HUES64 (cell line): ENCODE data around the gene LYRM2.

Experiments used
- H3K27ac ChIP-seq: 2 replicates; pipeline ENCODE4 v1.7.0; 2013; ENCODE audit warnings: low read depth, low read length, inconsistent platforms
- H3K27me3 ChIP-seq: 2 replicates; pipeline ENCODE4 v1.6.1; 2013; ENCODE audit warnings: mild to moderate bottlenecking, low read length; ENCODE audit not compliant: insufficient read depth
- H3K36me3 ChIP-seq: 2 replicates; pipeline ENCODE4 v1.6.1; 2013; ENCODE audit warnings: mild to moderate bottlenecking, low read length; ENCODE audit not compliant: insufficient read depth
- H3K4me1 ChIP-seq: 2 replicates; pipeline ENCODE4 v1.6.1; 2013; ENCODE audit warnings: mild to moderate bottlenecking, low read length, moderate library complexity; ENCODE audit not compliant: insufficient read depth
- H3K4me3 ChIP-seq: 2 replicates; pipeline ENCODE4 v1.5.1; 2013; ENCODE audit warnings: mild to moderate bottlenecking, low read length, moderate library complexity
- H3K9ac ChIP-seq: 2 replicates; pipeline ENCODE4 v1.6.1; 2013; ENCODE audit warnings: mild to moderate bottlenecking, low read depth, low read length
- H3K9me3 ChIP-seq: 2 replicates; pipeline ENCODE4 v1.6.1; 2013; ENCODE audit warnings: low read depth, low read length; ENCODE audit not compliant: insufficient read depth
- WGBS: fragments of 150-250, 120-280 bp; methylation state at CpG from one replicate; pipeline ENCODE4 v1.1.7; 2013; ENCODE audit warnings: missing lambda C conversion rate; 5-methylcytosine and 5-hydroxymethylcytosine counted together

LYRM2 gene

GRCh38 chr6:89553431-89553830 is 85.1 kb downstream of the LYRM2 start:
- Histone ChIP-seq H3K4me3 (no peak overlapping the region), H3K27ac (no peak overlapping the region), H3K4me1 (peaks cover 19% of the 10 kb centered on the region), H3K9ac (no peak overlapping the region), H3K27me3 (no peaks in the 10 kb centered on the region), H3K36me3 (no peaks in the 10 kb centered on the region), H3K9me3 (peaks cover 9% of the 10 kb centered on the region)
- WGBS, result 95% methylated on average over 5 of the region's 5 CpGs

DNA sequence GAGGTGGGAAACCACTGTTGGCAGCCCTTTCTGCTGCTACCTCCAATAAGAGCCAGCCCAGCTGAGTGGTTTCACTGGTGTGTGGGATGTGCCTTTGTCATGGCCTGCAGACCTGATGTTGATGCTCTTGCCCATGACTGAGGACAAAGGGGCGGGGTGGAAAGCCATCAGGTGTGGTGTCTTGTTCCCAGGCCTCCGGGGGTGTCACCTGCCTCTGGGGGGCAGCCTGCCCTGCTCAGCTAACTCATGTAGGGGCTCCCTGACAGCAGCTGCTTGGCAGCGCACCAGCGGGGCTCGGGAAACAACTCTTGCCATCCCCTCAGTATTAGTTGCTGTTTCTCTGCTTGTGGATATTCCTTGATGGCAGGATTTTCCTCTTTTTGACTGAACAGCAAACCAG is 91.3 kb downstream of the LYRM2 start:
- Histone ChIP-seq H3K36me3 (no peaks in the 10 kb centered on the region), H3K27ac (no peak overlapping the region), H3K4me1 (no peaks in the 10 kb centered on the region), H3K4me3 (no peak overlapping the region), H3K27me3 (no peaks in the 10 kb centered on the region), H3K9me3 (no peaks in the 10 kb centered on the region), H3K9ac (no peak overlapping the region)
- 82% methylated on average over 5 of the region's 5 CpGs for WGBS

GRCh38 chr6:89542866-89543265 is 95.7 kb downstream of the LYRM2 start:
- no peaks in the 10 kb centered on the region for H3K9me3 ChIP-seq
- no peak overlapping the region for H3K9ac ChIP-seq
- H3K27ac ChIP-seq, result no peak overlapping the region
- no peaks in the 10 kb centered on the region for H3K36me3 ChIP-seq
- H3K4me1 ChIP-seq, result no peaks in the 10 kb centered on the region
- 85% methylated on average over 3 of the region's 3 CpGs for WGBS
- H3K27me3 ChIP-seq, result no peaks in the 10 kb centered on the region
- H3K4me3 ChIP-seq, result no peak overlapping the region

- Histone ChIP-seq H3K4me1 (no peaks in the 10 kb centered on the region), H3K27me3 (no peaks in the 10 kb centered on the region), H3K9me3 (no peaks in the 10 kb centered on the region), H3K36me3 (no peaks in the 10 kb centered on the region), H3K27ac (no peak overlapping the region), H3K9ac (no peak overlapping the region), H3K4me3 (no peak overlapping the region)
- WGBS, result 94% methylated on average over 12 of the region's 12 CpGs
Measured at GRCh38 chr6:89542081-89542857, 96.3 kb downstream of the LYRM2 start.

- Histone ChIP-seq H3K27ac (no peak overlapping the region), H3K9me3 (no peaks in the 10 kb centered on the region), H3K27me3 (no peaks in the 10 kb centered on the region), H3K4me1 (no peaks in the 10 kb centered on the region), H3K4me3 (no peak overlapping the region), H3K36me3 (no peaks in the 10 kb centered on the region), H3K9ac (no peak overlapping the region)
- WGBS, result 100% methylated on average over 2 of the region's 2 CpGs
Measured at GRCh38 chr6:89539779-89540178, 98.8 kb downstream of the LYRM2 start.

DNA sequence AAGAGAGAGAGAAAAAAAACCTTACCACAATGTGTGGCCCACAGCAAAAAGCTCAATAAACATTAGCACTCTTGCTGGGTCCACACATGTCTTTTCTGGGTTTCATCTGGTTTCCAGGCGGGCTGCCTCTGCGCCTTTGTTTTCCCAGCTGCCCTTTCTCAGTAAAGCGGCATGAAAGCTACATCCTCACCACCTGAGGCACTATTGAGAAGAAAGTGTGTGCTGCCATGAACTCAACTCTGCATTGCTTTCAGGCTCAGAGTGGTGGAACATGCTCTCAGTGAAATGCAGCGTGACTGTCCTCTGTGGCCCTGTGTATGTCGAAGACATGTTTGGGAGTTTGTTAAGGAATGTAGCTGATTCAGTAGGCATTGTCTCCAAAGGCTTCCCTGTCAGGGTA is 102.3 kb downstream of the LYRM2 start:
- Histone ChIP-seq H3K36me3 (no peaks in the 10 kb centered on the region), H3K4me1 (no peaks in the 10 kb centered on the region), H3K9me3 (no peaks in the 10 kb centered on the region), H3K27ac (no peak overlapping the region), H3K27me3 (no peaks in the 10 kb centered on the region), H3K9ac (no peak overlapping the region), H3K4me3 (no peak overlapping the region)
- WGBS, result 74% methylated on average over 5 of the region's 5 CpGs

DNA sequence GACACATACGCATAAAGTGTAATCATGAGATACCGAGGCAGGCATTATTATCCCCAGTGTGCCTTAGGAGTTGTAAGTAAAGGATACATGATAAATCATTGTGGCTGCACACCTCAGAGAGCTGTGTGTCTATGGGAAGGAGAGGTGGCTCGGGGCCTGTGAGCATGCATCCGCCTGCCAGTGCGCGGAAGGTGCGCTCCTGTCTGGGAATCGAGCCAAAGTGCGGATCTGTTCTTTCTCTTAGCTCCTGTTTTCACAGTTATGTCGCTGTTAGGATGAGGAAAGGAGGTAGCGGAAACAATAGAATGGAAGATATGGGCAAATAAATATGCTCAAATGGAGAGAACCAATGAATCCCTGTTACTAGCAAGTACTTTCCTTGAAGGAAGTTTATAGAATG is 107.6 kb downstream of the LYRM2 start:
- Histone ChIP-seq H3K36me3 (no peaks in the 10 kb centered on the region), H3K9ac (no peak overlapping the region), H3K27ac (no peak overlapping the region), H3K4me1 (no peaks in the 10 kb centered on the region), H3K4me3 (no peak overlapping the region), H3K9me3 (no peaks in the 10 kb centered on the region), H3K27me3 (no peaks in the 10 kb centered on the region)
- WGBS, result 91% methylated on average over 11 of the region's 11 CpGs

GRCh38 chr6:89528866-89529265 is 109.7 kb downstream of the LYRM2 start:
- Histone ChIP-seq H3K9me3 (no peaks in the 10 kb centered on the region), H3K4me3 (no peak overlapping the region), H3K27me3 (no peaks in the 10 kb centered on the region), H3K36me3 (no peaks in the 10 kb centered on the region), H3K4me1 (no peaks in the 10 kb centered on the region), H3K9ac (no peak overlapping the region), H3K27ac (no peak overlapping the region)

DNA sequence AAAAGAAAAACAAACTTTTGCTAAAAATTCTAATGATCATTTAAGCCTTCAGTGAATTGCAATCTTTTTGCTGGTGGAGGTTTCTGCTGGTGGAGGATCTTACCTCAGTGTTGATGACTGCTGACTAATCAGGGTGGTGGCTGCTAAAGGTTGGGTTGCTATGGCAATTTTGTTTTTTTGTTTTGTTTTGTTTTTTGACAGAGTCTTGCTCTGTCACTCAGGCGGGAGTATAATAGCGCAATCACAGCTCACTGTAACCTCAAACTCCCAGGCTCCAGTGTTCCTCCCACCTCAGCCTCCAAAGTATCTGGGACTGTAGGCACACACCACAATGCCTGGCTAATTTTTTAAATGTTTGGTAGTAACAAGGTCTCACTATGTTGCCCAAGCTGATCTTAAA is 110.9 kb downstream of the LYRM2 start:
- H3K4me1 ChIP-seq, result no peaks in the 10 kb centered on the region
- no peaks in the 10 kb centered on the region for H3K9me3 ChIP-seq
- H3K27me3 ChIP-seq, result no peaks in the 10 kb centered on the region
- WGBS, result 96% methylated on average over 2 of the region's 2 CpGs
- H3K9ac ChIP-seq, result no peak overlapping the region
- no peak overlapping the region for H3K27ac ChIP-seq
- H3K36me3 ChIP-seq, result no peaks in the 10 kb centered on the region
- H3K4me3 ChIP-seq, result no peak overlapping the region

GRCh38 chr6:89526563-89526869 is 112.0 kb downstream of the LYRM2 start:
- no peak overlapping the region for H3K9ac ChIP-seq
- H3K36me3 ChIP-seq, result no peaks in the 10 kb centered on the region
- H3K27me3 ChIP-seq, result no peaks in the 10 kb centered on the region
- H3K4me3 ChIP-seq, result no peak overlapping the region
- H3K4me1 ChIP-seq, result no peaks in the 10 kb centered on the region
- WGBS, result 95% methylated on average over 2 of the region's 2 CpGs
- H3K9me3 ChIP-seq, result no peaks in the 10 kb centered on the region
- H3K27ac ChIP-seq, result no peak overlapping the region

GRCh38 chr6:89525786-89526562 is 112.6 kb downstream of the LYRM2 start:
- 95% methylated on average over 4 of the region's 4 CpGs for WGBS
- no peaks in the 10 kb centered on the region for H3K36me3 ChIP-seq
- H3K27me3 ChIP-seq, result no peaks in the 10 kb centered on the region
- H3K27ac ChIP-seq, result no peak overlapping the region
- H3K4me1 ChIP-seq, result no peaks in the 10 kb centered on the region
- no peak overlapping the region for H3K9ac ChIP-seq
- no peak overlapping the region for H3K4me3 ChIP-seq
- H3K9me3 ChIP-seq, result no peaks in the 10 kb centered on the region
